Activated CD8-positive, alpha-beta memory T cell treated with anti-CD3 and anti-CD28 coated beads for 36 hours (primary cell): ENCODE data around the gene LSP1. TPM values are rescaled to one million over a fixed set of nuclear protein-coding genes. Genes with fewer than 3 reads are reported as not detected.

Experiments
- CTCF ChIA-PET: fragments of 350-600 bp; sonication (Branson Sonifier 250); formaldehyde crosslinking; loops from one replicate; lab custom pipeline; 2021; ENCODE audit warnings: antibody characterized with exemption; lab: Charles Lee
- POLR2A ChIA-PET: fragments of 350-600 bp; sonication (Branson Sonifier 250); formaldehyde crosslinking; loops from one replicate; lab custom pipeline; 2021; ENCODE audit warnings: antibody characterized with exemption; lab: Charles Lee
- total RNA-seq, 2 experiments: library from RNA; stranded (reverse); gene quantifications; one replicate each; pipeline ENCODE4 v1.2.3, GENCODE V29; 2021

The LSP1 gene
- total RNA-seq, 2 experiments from 2014 or later: 254 TPM

DNA sequence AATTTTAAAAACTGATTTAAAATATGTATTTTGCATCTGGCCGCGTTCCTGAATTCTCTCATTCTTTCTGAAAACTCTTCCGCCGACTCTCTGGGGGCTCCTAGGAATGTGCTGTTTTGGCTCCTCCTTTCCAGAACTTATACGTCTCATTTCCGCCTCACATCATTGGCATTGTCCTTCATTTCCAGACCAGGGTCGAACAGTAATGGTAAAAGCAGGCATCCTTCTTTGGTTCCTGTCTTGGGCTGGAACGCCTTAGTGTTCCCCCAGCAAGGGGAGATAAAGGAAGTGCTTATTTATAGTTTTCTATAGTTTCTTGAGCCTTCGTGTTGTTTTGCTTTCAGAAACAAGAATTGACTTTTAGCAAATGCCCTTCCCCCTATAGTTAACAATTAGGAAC lies 55.7 kb downstream of the LSP1 start:
- CTCF ChIA-PET: no interaction called here
- POLR2A ChIA-PET: no interaction called here

DNA sequence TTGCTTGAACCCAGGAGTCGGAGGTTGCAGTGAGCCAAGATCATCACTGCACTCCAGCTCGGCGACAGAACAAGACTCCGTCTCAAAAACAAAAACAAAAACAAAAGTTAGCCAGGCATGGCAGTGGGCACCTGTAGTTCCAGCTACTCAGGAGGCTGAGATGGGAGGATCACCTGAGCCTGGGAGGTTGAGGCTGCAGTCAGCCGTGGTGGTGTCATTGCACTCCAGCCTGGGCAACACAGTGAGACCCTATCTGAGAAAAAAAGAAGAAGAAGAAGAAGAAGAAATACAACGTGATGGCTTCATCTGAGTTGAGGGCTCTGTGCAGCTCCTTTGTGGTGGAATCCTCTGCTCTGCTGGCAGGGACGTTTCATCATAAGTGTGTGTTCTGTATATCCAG lies 56.6 kb downstream of the LSP1 start:
- CTCF ChIA-PET: no interaction called here
- POLR2A ChIA-PET: no interaction called here

DNA sequence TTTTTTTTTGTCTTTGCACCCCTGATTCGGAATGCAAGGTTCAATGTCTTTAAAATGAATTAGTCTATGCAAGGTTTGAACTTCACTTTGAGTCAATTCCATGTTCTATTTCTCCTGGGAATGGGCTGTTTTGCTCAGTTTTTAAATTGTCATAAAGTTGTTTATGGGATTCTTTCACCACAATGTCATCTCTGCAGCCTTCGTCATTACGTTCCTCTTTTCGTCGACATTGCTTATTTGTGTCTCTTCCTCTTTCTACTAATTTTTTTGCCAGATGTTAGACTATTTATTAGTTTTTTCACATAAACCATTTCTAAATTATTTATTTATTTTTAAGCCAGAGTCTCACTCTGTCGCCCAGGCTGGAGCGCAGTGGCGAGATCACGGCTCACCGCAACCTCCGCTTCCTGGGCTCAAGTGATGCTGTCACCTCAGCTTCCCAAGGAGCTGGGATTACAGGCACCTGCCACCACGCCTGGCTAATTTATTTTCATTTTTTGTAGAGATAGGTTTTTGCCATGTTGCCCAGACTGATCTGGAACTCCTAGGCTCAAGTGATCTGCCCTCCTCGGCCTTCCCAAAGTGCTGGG lies 59.5 kb downstream of the LSP1 start:
- CTCF ChIA-PET: interaction anchor here (1.3 kb wide), 1 partner anchor 30 kb away, joined by 5 read pairs; no protein-coding TSS in a partner anchor
- POLR2A ChIA-PET: no interaction called here

DNA sequence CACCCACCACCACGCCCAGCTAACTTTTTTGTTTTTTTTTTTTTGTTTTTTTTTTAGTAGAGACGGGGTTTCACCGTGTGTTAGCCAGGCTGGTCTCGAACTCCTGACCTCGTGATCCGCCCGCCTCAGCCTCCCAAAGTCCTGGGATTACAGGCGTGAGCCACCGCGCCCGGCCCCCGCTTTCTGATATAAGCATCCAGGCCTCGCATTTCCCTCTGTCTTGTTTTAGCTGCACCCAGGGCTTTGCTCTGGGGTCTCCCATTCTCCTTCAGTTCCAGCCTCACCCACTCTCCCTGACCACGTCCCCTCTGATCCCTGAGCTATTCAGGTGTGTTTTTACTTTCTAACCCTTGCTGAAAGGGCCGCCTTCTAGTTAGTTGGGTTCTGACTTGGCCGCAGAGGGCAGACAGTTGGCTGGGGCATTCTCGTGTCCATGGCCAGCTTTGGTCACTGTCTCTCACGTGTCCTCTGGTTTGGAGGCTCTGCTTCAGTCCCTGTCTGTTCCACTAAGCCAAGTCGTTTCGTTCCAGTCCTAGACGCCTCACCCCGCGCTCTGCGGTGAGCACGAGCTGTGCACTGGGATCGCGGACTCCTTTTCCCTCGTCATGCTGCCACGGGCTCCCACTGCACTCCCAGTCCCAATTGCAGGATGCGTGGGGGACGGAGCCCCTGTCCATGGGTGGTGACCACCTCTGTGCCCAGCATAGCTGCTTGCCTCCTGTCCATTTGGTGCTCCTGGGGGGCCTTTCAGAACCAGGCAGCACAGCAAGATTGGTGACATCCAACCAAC lies 60.6 kb downstream of the LSP1 start:
- ChIA-PET CTCF (interaction anchor here (1.3 kb wide), 1 partner anchor 31 kb away, joined by 5 read pairs; no protein-coding TSS in a partner anchor), POLR2A (no interaction called here)

DNA sequence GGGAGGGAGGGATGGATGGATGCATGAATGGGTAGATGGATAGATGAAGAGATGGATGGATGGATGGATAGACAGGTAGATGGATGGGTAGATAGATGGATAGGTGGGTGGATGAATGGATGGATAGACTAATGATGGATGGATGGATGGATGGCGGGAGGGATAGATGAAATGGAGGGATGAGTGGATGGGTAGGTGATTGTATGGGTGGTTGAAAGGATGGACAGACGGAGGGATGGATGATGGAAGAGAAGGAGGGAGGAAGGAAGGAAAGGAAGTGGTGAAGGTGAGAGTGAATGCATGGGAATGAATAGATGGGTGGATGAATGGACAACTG lies 62.9 kb downstream of the LSP1 start:
- CTCF ChIA-PET: interaction anchor here (1.3 kb wide), 1 partner anchor 25 kb away, joined by 3 read pairs; no protein-coding TSS in a partner anchor
- POLR2A ChIA-PET: no interaction called here

DNA sequence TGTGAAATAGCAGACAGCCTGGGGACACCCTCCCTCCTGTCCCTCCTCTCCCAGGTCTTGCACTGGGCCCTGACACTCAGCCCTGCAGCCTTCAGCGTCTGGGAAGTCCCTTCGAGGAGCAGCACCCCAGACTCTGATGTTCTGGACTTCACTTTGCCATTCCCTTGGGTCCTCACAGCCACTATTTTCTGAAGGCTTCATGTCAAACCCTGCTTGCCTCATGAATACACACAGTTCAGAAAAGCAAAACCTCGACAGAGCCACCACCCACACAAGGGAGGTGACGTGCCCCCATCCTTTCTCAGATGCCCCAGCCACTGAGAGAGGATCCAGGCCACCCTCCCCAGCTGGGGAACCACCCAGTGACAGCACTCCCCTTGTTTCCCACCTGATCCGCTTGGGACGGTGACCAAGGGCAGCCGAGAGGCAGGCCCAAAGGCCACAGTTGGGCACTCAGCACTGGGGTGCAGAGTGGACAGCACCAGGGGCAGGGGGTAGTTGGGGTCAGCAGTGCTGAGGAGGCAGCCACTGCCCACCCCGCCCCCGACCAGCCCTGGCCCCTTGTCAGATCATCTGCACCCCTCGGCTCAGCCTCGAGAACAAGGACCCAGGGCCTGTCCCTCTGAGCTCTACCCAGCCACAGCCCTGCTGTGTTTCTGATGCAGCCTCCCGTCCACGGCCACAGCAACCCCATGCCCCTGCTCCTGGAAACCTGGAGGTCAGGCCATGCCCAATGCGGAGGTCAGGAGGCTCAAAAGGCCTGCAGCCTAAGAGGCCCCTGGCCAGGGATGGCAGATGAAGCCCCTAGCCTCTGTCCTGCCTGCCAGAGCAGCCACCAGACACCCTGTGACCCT lies 63.5 kb downstream of the LSP1 start:
- CTCF ChIA-PET: interaction anchor here (1.3 to 2.0 kb wide), 2 partner anchors 25 to 34 kb away, joined by 3 to 8 read pairs; no protein-coding TSS in a partner anchor
- POLR2A ChIA-PET: interaction anchor here (1.9 kb wide), 1 partner anchor 25 kb away, joined by 5 read pairs; no protein-coding TSS in a partner anchor

DNA sequence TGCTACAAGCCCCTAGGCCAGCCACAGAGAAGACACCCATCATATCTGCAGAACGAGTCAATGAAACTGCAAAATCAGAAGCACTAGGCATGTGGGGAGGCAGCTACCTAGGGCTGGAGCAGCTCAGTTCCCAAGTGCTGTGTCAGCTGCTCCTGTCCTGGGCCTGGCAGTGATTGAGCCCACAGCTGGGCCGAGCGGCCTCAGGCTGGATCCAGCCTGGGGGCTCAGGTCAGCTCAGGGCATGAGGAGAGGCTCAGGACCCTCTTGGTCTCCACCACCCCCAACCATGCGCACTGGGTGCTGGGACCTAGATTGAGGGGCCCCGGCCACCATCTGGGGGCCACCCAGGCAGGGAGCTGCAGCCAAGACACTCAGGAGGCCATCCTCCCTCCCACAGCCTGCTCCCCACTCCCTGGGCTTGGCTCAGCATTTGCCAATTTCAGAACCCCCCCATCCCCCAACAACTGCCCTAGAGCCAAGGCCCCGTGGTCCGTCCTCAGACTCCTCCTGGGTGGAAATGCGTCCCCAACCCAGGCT lies 64.2 kb downstream of the LSP1 start:
- ChIA-PET CTCF (interaction anchor here (1.3 to 2.0 kb wide), 2 partner anchors 26 to 35 kb away, joined by 3 to 8 read pairs; no protein-coding TSS in a partner anchor), POLR2A (interaction anchor here (1.9 kb wide), 1 partner anchor 26 kb away, joined by 5 read pairs; no protein-coding TSS in a partner anchor)

DNA sequence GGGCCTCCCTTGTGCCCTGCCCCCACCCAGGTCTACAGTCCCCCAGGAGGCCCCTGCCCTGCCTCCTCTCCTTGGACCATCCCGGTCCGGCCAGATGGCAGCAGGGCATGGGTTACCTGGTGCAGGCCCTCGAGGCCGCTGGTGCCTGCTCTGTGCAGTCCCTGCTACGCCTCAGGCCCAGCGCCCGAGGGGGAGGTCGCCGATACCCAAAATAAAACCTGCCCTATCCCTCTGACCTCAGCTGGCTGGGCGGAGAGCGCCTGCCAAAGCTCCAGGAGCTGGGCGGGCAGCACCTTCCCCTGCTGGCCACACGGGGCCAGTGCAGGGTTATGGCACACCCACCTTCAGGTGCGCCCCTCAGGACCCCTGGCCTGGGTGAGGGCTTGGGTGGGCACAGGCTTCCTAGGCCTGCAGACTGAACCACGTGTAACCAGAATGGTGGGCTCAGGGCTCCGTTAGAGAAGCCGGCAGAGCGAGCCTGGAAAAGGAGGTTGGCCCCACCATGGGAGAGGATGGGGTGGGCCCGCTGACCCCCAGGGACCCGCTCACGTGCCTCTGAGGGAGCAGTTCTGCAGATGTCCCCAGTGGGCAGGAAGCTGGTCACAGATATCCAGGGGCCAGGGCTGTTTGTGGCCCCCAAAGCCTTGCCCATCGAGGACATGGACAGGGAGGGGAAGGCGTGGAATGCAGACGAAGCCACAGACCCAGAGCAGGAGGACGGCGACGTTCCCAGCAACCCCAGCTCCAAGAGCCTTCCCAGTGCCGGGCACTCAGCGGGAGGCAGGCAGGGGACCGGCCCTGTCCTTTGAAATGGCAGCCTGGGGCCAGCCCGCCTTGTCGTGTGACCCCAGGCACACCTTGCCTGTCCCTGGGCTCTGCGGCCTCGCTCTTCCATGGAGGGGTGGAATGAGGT lies 64.9 kb downstream of the LSP1 start:
- ChIA-PET POLR2A (interaction anchor here (0.9 to 1.9 kb wide), 2 partner anchors 27 to 29 kb away, joined by 3 to 5 read pairs; no protein-coding TSS in a partner anchor), CTCF (interaction anchor here (2.0 kb wide), 1 partner anchor 35 kb away, joined by 8 read pairs; no protein-coding TSS in a partner anchor)

DNA sequence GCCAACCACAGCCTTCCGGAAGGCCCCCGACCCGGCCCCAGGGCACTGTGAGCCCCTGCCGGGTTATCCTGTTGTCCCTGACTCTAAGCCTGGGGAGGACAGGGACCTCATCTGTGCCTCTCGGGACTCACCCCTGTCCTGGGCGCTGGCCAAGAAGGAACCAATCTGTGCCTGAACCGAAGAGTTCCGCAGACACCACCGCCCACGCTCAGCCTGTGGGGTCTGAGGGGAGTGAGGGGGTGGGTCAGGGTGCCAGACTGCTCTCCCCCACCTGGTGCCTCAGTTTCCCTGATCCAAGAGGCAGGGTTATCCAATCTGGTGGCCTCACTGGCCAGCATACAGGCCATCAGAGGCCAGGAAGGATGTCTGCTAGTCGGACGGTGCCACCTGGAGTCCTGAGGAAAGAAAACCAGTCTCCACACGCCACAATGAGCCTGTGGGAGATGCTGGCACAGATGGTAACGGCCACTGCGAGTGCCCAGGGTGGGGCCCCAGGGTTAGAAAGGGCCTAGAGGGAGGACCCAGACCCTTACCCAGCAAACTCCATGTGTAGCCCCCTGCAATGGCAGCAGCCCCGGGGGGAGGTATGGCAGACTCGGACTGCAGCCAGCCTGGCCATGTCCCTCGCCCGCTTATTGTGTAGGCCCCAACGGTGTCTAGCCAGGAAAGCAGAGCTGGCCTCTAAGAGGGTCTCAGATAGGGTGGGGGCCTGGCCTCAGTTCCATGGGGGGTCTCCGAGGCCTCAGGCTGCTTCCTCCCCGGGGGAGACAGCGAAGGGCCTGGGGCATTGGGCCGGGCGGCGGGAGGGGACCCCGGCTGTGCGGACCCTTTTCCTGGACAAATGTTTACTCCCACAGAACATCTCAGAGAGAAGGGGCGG lies 65.8 kb downstream of the LSP1 start:
- POLR2A ChIA-PET: interaction anchor here (0.9 kb wide), 1 partner anchor 30 kb away, joined by 3 read pairs; no protein-coding TSS in a partner anchor
- CTCF ChIA-PET: no interaction called here

DNA sequence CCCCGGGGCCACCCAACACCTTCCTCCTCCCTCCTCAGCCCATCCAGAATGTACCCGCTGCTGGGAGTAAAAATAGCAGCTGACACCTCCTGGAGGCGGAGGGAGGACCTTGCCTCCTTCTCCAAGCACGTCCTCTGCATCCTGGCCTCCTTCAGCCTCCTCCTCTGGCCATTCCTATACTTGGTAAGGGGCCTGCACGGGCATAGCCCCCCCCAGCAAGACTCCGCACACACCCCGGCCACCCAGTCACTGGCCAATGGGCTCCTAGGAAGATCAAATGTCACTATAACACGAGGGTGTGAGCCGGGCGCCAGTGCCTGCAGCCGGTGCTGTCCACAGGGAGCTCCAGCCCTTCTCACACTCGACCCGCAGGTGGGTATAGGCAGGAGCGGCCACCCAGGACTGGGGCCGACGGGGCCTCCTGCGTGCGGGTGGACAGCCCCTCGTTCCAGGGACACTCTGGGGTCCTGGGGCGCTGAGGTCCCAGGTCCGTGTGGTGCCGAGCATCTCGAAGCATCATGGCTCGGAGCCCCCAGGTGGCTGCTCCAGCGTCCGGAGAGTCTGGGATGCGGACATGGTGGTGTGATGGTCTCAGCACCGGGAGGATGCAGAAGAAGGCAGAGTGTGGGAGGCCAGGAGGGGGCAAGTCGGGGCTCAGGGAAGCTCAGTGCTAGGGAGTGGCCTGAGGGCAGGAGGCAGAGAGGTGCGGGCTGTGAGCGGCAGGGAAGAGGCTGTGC lies 66.7 kb downstream of the LSP1 start, which contains the start of gene TNNT3:
Gene TNNT3 (plus strand): TSS at position 313 of the 737 bp plus-strand sequence. CDS start 3,172 bp downstream, outside the sequence.
- CTCF ChIA-PET: no interaction called here

DNA sequence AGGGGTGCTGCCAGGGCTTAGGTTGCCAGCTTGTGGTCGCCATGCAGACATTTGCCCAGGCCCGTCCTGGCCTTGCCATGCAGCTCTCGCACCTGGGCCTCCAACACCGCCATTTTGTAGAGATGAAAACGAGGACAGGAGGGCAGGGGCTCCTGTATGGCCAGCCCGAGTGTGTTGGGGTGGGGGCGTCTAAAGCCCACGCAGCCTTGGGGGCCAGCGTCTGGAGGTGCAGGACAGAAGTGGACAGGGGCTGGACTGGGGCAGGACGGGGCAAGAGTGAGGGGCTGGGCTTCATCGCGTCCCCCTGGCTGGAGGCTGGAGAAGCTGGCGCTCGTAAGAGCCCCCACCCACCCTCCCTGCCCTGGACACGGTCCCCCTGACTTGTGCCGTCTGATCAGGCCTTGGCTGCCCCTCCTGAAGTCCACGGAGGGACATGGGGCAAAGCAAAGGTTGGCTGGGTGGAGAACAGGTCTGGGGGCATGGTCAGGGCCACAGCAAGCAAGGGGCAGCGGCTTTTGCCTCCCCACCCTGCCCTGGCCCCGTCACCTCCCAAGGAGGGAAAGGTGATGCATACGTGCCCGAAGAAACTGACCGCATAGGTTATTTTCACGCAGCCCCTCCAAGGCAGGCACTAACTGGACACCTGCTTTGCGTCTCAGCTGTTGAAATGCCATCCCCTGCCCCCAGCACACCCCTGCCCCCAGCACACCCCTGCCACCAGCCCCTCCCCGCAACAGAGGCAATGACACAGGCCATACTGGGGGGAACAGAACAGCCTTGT lies 67.4 kb downstream of the LSP1 start:
- ChIA-PET CTCF (no interaction called here), POLR2A (interaction anchor here (0.5 kb wide), 1 partner anchor 1142 kb away, joined by 6 read pairs; no protein-coding TSS in a partner anchor)

More for the DNA sequence above, 66.7 kb downstream of the LSP1 start, which contains the start of gene TNNT3:
- POLR2A ChIA-PET: interaction anchor here (0.6 kb wide), 1 partner anchor 15 kb away, joined by 7 read pairs; no protein-coding TSS in a partner anchor

DNA sequence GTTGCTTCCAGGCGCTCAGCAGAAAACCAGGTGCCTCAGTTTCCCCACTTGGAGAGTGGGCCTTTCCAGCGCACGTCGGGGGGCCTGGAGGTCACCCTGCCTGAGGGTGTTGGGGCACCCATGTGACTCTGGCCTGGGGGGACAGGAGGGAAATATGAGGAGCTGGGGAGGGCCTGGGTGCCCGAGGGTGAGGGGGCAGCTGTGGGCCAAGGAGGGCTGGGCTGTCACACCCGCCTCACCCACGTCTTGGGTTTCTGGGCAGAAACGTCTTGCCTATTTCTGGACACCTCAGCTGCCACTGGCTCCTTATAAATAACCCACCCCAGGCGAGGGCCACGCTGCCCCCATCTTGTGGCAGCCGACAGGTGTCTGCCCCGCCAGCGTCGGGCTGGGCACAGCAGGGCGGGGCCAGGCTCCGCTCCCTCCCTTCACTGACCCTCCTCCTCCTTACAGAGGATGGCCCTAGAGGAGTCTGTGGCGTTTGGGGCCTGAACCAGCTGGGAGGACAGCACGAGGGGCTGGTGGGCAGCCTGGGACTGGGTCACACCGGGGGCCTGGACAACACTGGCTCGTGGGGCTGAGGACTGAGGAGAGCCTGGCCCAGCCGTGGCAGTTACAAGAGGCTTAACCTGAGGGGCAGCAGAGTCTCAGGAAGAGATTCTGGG lies 68.2 kb downstream of the LSP1 start:
- POLR2A ChIA-PET: interaction anchor here (0.5 kb wide), 1 partner anchor 1143 kb away, joined by 6 read pairs; no protein-coding TSS in a partner anchor
- CTCF ChIA-PET: interaction anchor here (0.9 to 2.4 kb wide), 6 partner anchors 27 to 230 kb away, joined by 3 to 7 read pairs (median 5); partner anchors contain the start of gene PRR33

DNA sequence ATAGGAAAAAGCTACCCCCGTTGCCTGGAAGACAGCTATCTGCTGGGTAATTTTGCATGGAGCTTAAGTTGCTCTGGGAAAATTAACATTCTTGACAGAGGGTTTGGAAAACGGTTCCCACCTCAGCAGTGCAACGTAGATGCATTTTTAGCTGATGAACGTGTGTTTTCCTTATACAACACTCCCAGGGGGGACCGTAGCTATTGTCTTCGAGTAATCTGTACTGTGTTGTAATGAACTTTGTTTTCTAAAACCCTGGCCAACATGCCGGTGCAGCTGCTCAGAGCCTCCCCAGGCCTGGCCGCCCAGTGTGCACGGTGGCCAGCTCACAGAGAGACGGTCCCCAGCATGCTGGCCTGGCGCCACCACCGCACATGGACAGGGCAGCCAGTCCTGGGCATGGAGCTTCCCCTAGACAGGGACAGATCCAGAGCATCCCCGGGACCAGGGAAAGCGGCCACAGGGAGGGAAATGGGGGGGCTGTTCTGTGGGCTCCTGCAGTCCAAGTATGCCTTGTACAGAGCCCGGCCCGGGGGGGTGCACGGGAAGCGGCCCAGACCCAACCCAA lies 68.8 kb downstream of the LSP1 start:
- CTCF ChIA-PET: interaction anchor here (0.9 to 2.4 kb wide), 7 partner anchors 26 to 229 kb away, joined by 3 to 7 read pairs (median 5); partner anchors contain the start of gene PRR33
- POLR2A ChIA-PET: no interaction called here

DNA sequence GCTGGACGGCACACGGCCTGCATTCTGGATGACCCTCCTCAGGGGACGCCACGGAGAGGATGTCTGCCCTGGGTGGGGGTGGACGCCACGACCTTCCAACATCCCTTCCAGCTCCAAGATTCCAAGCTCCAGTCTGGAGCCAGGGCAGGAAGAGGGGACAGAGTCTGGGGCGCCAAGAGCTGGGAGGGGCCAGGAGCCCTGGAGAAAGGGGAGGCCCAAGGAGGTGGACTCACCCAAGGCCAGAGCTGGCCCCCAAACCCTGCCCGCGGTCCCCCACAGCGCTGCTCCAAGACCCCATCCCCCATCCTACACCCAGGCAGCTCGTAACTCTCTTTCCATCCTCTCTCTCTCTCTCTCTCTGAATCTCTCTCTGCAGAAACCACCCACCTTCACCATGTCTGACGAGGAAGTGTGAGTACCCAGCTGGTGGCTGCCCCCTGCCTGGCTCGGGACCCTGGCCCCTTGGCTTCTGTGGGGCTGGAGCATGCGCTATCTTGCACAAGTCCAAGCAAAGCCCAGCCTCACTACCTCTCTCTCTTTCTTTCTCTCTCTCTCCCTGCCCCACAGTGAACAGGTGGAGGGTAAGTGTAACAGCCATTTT lies 69.7 kb downstream of the LSP1 start:
- POLR2A ChIA-PET: no interaction called here
- CTCF ChIA-PET: interaction anchor here (0.8 to 2.4 kb wide), 6 partner anchors 14 to 229 kb away, joined by 3 to 7 read pairs (median 5); partner anchors contain the start of gene PRR33
